GM19099 (cell line): ENCODE measurements around the gene NBL1.
A peak's percentile ranks its signal among the peaks of the same experiment; 100 is the strongest.

Experiments
- POLR2A ChIP-seq: IDR thresholded peaks from 3 replicates; pipeline ENCODE4 v1.6.1; 2011; ENCODE audit warnings: low read depth; ENCODE audit not compliant: insufficient read length; ENCODE audit errors: extremely low read depth

Gene NBL1, protein sequence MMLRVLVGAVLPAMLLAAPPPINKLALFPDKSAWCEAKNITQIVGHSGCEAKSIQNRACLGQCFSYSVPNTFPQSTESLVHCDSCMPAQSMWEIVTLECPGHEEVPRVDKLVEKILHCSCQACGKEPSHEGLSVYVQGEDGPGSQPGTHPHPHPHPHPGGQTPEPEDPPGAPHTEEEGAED

DNA sequence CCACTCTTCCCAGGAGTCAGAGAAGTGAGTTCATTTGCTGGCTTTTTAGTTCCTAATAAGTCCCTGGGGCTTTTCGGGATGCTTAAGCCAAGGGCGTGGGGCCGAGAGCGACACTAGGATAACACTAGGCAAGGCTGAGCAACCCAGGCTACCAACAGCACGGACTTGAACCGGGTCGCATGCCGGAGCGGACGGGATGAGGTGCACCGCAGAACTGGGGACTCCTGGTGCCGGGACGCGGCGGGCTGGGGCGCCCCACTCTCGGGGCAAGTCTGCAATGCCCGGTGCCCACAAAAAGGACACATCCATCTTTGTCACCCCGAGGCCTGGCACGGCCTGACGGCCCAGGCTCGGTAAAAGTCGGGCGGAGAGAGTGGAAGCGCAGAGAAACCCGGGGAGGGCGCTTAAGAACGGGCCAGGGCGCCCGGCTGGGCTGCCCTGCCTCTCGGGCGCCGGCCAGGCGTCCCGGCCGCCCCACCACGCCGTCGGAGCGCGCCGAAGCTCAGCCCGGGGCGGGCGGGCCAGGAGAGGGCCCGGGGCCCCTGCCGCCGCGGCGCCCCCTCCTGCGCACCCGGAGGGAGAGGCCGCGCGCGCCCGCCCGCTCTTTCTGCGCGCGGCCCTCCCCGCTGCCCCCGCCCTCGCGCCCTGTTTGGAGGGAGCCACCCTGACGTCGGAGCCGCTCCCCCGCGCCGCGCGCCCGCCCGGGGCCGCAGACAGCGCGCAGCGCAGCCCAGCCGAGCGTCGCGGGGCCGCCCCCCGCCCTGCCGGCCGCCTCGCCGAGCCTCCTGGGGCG, at the start of gene NBL1:
TSS of gene NBL1 (plus strand) at position 710 of the 793 bp plus-strand sequence. CDS start 10,720 bp downstream, outside the sequence.
- no peak for TF ChIP-seq POLR2A

DNA sequence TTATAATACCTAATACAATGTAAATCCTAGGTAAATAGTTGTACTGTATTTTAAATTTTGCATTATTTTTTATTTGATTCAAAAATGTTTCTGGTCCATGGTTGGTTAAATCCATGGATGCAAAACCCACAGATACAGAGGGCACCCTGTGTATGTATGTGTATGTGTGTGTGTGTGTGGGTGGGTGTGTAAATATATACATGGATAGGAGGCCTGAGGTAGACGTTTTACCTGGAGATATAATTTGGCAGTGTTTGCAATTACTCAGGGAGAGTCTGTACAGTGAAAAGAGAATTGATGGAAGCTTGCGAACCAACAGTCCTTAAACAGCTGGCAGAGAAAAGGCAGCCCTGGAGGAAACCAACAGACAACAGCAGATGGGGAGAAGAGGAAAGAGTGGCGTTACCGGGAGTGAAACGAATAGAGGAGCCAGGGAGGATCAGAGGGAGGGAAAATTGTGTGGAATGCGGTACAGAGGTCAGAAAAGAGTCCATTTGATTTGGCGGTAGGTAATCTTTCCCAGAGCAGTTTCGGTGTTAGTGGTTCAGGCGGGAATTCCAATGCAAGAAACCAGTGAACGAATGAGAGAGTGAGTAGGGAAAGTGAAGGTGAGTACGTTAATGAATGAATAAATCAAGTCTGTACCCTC, 47.9 kb upstream of the NBL1 start:
- TF ChIP-seq POLR2A = no peak

DNA sequence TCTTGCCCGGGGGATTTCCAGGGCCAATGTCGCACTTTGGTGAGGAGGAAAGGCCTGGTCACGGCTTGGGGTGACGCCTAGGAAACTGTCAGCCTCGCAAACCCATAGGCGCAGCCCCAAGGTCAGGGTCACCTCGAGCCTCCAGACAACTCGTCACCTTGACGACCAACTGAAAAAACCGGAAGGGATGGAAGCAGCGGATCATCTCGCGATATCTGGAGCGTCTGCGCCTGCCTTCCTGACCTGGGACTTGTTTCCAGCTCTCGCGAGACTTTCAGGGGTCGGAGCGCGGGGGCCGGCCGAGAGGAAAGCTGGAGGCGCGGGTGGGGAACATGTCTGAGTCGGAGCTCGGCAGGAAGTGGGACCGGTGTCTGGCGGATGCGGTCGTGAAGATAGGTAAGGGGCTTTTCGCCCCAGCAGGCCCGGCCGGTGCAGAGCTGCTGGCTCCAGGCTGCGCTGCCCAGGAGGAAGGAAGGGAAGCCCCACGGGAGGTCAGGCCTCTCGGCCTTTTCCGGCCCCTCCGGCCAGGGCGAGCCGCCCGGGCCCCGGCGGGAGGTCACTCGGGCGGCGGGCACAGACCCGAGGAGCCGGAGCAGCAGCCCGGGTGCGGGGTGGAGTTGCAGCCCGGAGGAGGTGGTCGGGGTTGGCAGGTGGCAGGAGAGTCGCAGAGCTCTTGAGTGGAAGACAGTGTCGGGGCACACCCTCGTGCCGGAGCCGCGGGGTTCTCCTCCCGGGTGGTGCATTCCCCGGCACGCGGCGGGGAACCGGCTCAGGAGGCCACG, 47.2 kb upstream of the NBL1 start:
- TF ChIP-seq POLR2A = peak; percentile 87

DNA sequence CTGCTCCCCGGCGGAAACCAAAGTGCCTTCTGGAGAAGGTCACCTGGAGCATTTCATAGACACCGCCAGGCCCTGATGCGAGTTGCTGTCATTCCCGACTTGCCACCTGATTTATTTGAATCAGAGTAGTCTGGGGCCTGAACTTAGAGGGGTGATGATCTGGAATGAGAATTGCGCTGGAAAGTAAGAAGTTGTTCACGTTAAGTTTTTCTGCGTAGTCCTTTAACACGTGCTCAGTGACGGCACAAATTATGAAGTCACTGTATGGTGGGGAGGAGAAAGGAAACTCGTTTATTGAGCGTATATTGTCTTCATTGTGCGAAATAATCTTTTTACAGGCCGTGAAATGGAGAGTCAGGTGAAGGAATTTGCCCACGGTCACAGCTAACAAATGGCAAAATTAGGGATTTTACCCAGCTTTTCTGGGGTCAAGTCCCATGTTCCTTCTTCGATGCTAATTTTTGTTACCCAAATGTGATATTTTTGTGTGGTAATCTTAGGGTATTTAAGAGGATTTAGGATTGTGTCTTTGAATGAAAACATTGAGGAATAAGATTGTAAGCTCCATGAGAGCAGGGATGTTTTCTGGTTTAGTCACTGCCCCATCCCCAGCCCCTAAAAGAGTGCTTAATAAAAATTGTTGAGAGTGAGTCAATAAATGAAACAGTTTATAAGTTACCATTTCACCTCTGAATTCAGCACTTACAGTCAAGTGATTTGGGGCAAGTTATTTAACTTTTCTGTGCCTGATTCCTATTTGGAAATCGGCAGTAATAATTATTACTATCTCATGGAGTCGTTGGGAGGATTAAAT, 46.4 kb upstream of the NBL1 start:
- no peak for TF ChIP-seq POLR2A

DNA sequence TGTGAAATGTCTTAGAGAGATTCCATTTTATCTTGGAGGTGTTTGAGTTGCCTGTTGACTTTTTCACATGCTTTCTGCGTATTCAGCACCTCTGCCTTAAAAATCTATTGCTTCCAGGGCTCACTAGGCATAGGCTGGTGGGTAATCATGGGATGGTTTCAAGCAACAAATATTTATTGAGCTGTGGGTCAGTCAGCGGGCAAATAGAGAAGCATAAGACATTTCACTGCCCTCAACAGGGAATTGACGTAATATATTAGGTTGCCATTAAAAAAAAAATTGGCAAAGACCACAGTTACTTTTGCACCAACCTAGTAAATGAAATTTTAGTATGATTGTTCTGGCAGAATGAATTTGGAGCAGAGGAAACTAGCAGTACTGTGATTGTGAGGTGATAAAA, 44.3 kb upstream of the NBL1 start:
- TF ChIP-seq POLR2A = no peak

DNA sequence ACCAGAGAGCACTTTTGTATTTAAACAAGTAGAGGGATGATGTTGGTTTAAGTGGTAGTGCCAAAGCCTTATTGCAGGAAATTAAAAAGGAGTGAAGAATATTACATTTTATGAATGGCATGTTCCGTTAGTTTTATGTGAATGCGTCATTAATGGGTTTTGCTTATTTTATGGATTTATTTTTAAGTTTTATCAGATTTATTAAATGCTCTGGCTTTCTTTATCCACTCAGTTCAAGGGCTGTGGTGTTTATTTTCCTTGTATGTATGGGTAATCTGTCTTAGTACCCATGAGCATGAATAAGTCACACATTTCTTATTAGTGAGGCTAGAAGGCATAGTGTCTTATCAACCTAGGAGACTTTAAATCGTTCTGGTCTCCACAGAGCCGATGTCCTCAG, 41.6 kb upstream of the NBL1 start:
- no peak for TF ChIP-seq POLR2A

DNA sequence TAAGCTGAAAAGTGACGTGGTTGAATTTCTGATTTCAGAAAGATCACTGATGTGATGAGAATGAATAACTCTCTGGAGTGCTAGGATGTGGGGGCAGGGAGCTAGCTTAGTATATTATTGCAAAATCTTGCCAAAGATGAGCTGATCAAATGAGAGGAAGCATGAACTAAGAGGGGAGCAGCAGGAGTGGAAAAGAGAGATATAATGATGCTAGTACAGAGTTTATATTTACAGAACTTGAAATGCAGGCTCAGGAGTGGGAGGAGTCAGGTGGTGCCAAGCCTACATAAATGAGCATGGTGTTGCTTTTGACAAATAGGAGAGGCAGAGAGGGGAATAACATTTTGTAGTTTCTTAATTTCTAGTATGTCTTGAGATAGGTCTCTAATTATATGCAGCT, 38.1 kb upstream of the NBL1 start:
- no peak for TF ChIP-seq POLR2A

DNA sequence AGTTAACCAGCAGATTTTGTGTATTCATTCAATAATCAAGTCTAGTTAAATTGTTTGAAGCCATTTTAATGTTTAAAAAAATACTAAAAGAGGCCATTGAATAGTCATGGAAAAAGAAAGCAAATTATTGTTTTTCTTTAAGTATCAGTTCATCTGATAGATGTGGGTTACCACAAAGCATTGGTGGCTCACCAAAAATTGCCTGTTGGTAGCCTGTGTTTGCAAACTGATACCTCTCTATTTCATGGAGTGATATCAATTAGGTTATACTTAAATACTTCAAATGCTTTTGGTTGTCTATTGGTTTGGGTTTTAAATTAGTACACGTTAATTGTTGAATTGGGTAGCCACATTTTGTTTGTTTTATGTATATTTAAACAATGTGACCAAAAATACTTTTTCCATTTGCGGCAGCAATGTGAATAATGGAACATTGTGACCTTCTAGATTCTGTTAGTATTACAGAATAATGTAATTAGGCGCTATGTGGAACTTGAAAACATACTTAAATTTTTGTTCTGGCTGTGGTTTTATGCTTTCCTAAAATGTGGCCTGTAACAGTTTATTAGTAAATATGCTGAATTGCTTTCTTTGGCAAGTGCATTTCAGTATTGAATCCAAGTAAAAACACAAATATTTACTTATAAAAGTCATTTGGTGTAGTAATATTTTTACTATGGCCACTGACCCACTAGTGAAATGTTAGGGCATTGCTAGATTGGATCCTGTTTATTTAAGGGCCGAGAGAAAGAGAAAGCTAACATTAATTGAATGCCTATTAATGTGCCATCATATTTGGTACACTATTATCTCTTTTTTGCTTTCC, 37.1 kb upstream of the NBL1 start:
- TF ChIP-seq POLR2A = no peak

DNA sequence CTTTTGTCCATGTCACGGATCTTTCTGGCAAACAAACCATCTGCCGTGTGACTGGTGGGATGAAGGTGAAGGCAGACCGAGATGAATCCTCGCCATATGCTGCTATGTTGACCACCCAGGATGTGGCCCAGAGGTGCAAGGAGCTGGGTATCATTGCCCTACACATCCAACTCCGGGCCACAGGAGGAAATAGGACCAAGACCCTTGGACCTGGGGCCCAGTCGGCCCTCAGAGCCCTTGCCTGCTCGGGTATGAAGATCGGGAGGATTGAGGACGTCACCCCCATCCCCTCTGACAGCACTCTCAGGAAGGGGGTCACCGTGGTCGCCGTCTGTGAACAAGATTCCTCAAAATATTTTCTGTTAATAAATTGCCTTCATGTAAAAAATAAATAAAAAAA, 35.9 kb upstream of the NBL1 start:
- no peak for TF ChIP-seq POLR2A

DNA sequence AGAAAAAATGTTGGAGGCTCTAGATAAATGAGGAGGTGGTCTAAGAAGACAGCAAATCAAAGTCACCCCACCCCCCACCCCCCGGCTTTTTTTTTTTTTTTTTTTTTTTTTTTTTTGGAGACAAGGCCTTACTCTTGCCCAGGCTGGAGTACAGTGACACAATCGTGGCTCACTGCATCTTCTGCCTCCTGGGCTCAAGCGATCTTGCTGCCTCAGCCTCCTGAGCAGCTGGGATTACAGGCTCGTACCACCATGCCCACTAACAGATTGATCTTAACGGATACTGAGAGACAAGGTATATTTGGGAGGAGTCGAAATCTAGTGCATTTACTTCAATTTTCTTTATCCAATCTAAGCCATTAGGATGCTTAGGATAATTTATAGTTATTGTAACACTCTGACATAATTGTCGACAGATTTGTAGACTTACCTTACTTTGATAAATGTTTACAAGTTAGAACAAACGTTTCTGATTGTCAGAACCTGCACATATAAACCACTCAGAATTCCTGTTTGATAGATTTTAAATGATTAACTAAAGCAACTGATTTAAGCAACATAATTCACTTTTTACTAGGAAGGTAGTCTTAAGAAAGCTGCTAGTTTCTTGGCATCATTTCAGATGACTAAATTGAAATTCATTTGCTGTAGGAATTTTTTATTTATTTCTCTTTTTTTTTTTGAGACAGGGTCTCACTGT, 33.7 kb upstream of the NBL1 start:
- no peak for TF ChIP-seq POLR2A

DNA sequence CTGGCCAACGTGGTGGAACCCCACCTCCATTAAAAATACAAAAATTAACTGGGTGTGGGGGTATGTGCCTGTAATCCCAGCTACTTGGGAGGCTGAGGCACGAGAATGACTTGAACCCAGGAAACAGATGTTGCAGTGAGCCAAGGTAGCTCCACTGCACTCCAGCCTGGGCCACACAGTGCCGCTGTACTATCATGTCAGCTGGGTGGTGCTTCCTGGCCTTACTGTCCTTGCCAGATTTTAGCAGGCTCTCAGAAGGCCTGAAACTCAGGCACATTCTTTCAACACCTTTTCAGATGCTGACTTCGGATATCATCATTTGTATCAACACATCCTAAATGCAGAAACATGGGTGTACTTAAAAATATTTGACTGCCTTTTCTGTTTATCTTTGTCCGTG, 31.6 kb upstream of the NBL1 start:
- no peak for TF ChIP-seq POLR2A

DNA sequence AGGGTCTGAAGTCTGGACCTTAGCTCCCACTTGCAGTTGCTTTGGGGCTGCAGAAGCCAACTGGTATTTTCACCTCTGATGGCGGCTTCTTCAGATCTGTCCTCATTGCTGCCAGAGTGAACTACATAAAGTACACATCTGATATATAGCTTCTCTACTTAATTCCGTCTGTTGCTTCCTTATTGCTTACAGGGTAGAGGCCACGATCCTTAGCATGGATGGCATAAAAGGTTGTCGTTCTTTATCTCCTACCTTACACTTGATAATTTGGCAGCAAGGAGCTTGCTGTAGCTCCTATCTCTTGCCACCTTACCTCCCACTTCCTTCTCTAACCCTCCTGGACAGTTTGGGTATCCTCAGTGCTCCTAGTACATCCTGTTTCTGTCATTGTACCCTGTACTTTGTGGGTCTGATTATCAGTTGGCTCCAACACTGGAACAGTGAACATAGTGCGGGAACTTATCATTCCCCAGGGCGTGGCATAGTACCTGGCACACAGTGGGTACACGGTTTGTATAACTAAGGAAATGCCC, 30.9 kb upstream of the NBL1 start:
- TF ChIP-seq POLR2A = no peak

DNA sequence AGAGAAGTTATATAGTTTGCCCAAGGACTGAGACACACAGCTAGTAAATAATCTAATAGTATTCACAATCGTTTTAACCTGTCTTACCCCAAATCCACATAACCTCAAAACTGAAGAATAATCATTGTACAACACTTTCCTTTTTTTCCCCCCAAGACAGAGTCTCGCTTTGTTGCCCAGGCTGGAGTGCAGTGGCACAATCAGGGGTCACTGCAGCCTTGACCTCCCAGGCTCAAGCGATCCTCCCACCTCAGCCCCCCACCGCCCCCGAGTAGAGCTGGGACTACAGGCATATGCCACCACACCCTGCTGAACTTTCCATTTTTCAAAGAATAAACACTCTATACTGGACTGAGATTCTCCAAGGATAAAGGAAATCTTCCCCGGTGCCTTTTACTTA, 28.7 kb upstream of the NBL1 start:
- TF ChIP-seq POLR2A = no peak
